ENCODE measurements around the gene KIR3DL3. TPM values are rescaled to one million over a fixed set of nuclear protein-coding genes. Genes with fewer than 3 reads are reported as not detected.
"Not testable (repeated sequence)": the region's sequence is repeated elsewhere in the genome, so short reads cannot be mapped to it uniquely, and the experiment has no call there.

Gene KIR3DL3
- total and polyA plus RNA-seq, 9 of the 15 experiments (the other 6 are each of a cell fraction or from before 2014, with no cell fraction given), result 0.11 TPM; not detected in 8

- CTCF ChIA-PET (ENCODE audit: low intra/inter-chr PET ratio), result no interaction called here
- Histone ChIP-seq H3K4me2 (ENCODE audit: insufficient read depth, low read length) (peak overlapping the region; percentile 18; the same call in 1 of the 2 replicates), H3K79me2 (ENCODE audit: control insufficient read depth, insufficient read depth, low read length) (no peaks in the 10 kb centered on the region), H3K9ac (ENCODE audit: insufficient read depth in 1 of 2, low read depth in 2 of 2, low read length in 2 of 2) (no peak overlapping the region), H3K4me3 (no peak overlapping the region), H4K20me1 (replicated peaks; ENCODE audit: control insufficient read depth, insufficient read depth, low read length) (no peaks in the 10 kb centered on the region), H3K4me1 (replicated peaks in 1 of 2; ENCODE audit: control insufficient read depth in 2 of 2, insufficient read depth in 2 of 2, low read length in 2 of 2) (no peaks in the 10 kb centered on the region; a peak in 2 of 5 replicates), H3K27me3 (ENCODE audit: control insufficient read depth in 2 of 2, insufficient read depth in 2 of 2, low read length in 2 of 2) (peaks cover 0 to 13% of the 10 kb centered on the region in 2 experiments; a peak in 1 of 5 replicates), H3K9me3 (replicated peaks; ENCODE audit: control insufficient read depth, insufficient read depth, low read depth, low read length) (no peaks in the 10 kb centered on the region), H2AFZ (ENCODE audit: low read depth, low read length) (no peak overlapping the region; the same call in 1 of the 2 replicates), H3K27ac (ENCODE audit: extremely low read depth, low read depth, low read length) (no peak overlapping the region), H3K36me3 (ENCODE audit: control insufficient read depth, insufficient read depth, low read length) (no peaks in the 10 kb centered on the region), H3K9me1 (ENCODE audit: control insufficient read depth, insufficient read depth, low read length) (no peaks in the 10 kb centered on the region)
- no TSS peak for BruUV-seq (replicated peaks)
- TF ChIP-seq ARID1B (IDR thresholded peaks at IDR 0.05) (0 out of 2 replicates have a peak, but pooled peaks have one; percentile 22), ZNF24 (IDR thresholded peaks at IDR 0.05) (0 out of 2 replicates have a peak, but pooled peaks have one; percentile 43), FOSL1 (tag; conservative IDR thresholded peaks at IDR 0.05) (peak; percentile 38), ZNF12 (CRISPR knock-in tag; IDR thresholded peaks at IDR 0.05) (no peak)
- 0% methylated on average over 8 of the region's 8 CpGs for WGBS (ENCODE audit: insufficient coverage, low coverage, missing lambda C conversion rate)
- POLR2A ChIA-PET, result no interaction called here
- DNase-seq (ENCODE audit: extremely low read depth in 1 of 4, low spot score in 3 of 4), result no peak
- no peak for FAIRE-seq
- intact Hi-C loops (cut with micrococcal nuclease), result no loop called here
- ATAC-seq, result no peak
- in situ Hi-C loops (cut with MboI), result no loop called here
Observed at GRCh38 chr19:54731191-54731590, 6.9 kb downstream of the KIR3DL3 start.

GRCh38 chr19:54738306-54738705, 14.1 kb downstream of the KIR3DL3 start, which contains the start of gene KIR2DL3:
KIR2DL3 (plus strand) TSS chr19:54738513; CDS start chr19:54738546, 33 bp downstream.
- ATAC-seq; H3K9me3 ChIP-seq (replicated peaks; ENCODE audit: control insufficient read depth, insufficient read depth, low read depth, low read length); H3K27me3 ChIP-seq (ENCODE audit: control insufficient read depth in 2 of 2, insufficient read depth in 2 of 2, low read length in 2 of 2); H3K4me2 ChIP-seq (ENCODE audit: insufficient read depth, low read length); H3K36me3 ChIP-seq (ENCODE audit: control insufficient read depth, insufficient read depth, low read length); H3K27ac ChIP-seq (ENCODE audit: extremely low read depth, low read depth, low read length); H3K9me1 ChIP-seq (ENCODE audit: control insufficient read depth, insufficient read depth, low read length); FAIRE-seq; H3K4me1 ChIP-seq (replicated peaks in 1 of 2; ENCODE audit: control insufficient read depth in 2 of 2, insufficient read depth in 2 of 2, low read length in 2 of 2); DNase-seq (ENCODE audit: extremely low read depth in 1 of 4, low spot score in 3 of 4); H4K20me1 ChIP-seq (replicated peaks; ENCODE audit: control insufficient read depth, insufficient read depth, low read length); BruUV-seq (replicated peaks); H2AFZ ChIP-seq (ENCODE audit: low read depth, low read length); CTCF ChIA-PET (ENCODE audit: low intra/inter-chr PET ratio); POLR2A ChIA-PET; H3K79me2 ChIP-seq (ENCODE audit: control insufficient read depth, insufficient read depth, low read length); intact Hi-C loops (cut with micrococcal nuclease); H3K9ac ChIP-seq (ENCODE audit: insufficient read depth in 1 of 2, low read depth in 2 of 2, low read length in 2 of 2); H3K4me3 ChIP-seq: not testable (repeated sequence)
- 18% methylated on average over 13 of the region's 16 CpGs for WGBS (ENCODE audit: insufficient coverage, low coverage, missing lambda C conversion rate)
- in situ Hi-C loops (cut with MboI), result loop anchor here (5.0 kb wide), 1 partner anchor 109 kb away; no protein-coding TSS in a partner anchor
